HL-60/S4 treated with phorbol 12-myristate 13-acetate at 8.2 ng/mL for 4 days and 3 days (cell line): ENCODE measurements around the gene CORO2A.
"Not testable (repeated sequence)": the region's sequence is repeated elsewhere in the genome, so short reads cannot be mapped to it uniquely, and the experiment has no call there.

Source experiments
- in situ Hi-C: fragments of 300-500 bp; cut with MboI; formaldehyde crosslinking; loops from 2 replicates; pipeline ENCODE4 v1.15.0; 2022; ENCODE audit warnings: low sequenced_read_pairs

Gene CORO2A

DNA sequence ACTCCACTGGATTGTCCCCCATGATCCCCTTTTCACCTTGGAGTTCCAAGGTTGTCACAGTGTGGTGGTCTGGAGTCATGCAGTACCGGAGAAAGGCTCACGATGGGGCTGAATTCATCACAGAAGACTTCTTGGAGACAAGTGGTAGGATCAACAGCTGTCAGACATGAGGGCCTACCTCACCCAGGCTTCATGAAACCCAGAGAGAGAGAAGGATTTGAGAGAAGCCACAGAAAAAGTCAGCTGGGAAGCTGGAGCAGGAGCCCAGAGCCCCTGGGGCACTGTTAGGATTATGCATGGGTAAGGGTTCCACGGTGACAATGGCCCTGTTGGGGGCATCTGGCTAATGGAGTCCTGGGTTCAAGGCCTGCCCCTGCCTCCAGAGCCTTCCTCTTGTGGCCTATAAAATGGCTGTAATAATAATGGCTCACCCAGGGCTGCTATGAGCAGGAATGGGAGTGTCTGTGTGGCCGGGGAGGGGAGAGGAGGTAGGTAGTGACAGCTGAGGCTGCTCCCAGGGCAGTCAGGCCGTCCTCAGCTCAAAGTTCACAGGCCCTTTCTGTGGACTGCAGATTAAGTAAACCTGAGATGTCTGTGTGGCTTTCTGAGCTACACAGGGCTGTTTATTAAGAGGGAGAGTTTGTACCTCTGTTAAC lies 74.3 kb downstream of the CORO2A start:
- in situ Hi-C loops: no loop called here

DNA sequence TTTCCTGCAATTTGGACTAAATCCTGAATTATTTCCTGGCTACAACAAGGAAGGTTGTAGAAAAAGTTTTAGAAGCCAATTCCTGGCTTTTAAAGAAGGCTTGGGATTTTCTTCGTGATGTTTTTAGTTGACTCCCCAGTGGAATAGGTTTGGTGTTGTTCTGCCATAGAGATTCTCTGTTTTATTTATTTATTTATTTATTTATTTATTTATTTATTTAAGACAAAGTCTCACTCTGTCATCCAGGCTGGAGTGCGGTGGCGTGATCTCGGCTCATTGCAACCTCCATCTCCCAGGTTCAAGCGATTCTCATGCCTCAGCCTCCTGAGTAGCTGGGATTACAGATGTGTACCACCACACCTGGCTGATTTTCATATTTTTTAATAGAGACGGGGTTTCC lies 75.3 kb downstream of the CORO2A start:
- in situ Hi-C loops: not testable (repeated sequence)

DNA sequence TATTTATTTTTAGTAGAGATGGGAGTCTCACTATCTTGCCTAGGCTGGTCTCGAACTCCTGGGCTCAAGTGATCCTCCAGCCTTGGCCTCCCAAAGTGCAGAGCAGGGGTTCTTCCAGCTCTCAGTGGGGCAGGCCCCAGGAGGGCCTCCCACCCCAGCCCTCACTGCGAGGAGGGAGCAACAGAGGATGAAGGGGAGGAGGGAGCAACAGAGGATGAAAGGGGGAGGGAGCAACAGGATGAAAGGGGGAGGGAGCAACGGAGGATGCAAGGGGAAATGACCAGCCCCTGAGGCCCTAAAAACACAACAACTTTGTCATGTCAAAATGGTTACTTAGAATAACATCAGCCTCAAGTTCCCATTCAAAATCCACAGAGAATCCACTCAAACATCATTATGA lies 83.4 kb downstream of the CORO2A start:
- in situ Hi-C loops: no loop called here

DNA sequence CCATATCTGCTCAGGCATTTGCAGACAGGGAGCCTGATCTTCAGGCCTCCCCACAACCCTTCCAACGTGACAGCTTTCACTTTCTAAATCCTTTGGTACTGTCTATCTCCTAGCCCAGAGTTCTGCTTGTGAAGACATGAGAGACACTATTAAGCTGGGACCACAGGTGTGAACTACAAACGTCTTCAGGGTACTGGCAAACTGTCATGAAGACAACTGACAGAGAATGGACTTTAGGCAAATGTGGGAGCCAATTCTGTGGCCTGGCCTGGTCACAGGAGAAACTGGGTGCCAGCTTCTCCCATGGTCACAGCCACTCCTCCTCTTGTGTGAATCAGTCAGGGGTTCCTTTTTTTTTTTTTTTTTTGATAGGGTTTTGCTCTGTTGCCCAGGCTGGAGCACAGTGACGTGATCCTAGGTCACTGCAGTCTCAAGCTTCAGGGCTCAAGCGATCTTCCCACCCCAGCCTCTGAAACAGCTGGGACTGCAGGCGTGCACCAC lies 83.9 kb downstream of the CORO2A start:
- in situ Hi-C loops: no loop called here

DNA sequence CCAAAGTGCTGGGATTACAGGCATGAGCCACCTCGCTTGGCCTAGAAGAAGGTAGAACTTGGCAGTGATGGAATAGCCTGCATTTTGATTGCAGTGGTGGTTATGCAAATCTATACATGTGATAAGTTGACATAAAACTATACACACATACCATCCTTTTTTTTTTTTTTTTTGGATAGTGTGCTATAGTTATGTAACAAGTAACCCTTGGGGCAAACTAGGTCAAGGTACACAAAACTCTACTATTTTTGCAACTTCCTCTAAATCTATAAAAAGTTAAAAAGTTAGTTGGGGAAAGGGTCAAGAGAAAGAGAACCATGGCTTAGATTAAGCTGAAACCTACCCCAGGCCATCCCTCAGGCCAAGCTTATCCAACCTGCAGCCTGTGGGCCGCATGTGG lies 84.5 kb downstream of the CORO2A start:
- in situ Hi-C loops: no loop called here

DNA sequence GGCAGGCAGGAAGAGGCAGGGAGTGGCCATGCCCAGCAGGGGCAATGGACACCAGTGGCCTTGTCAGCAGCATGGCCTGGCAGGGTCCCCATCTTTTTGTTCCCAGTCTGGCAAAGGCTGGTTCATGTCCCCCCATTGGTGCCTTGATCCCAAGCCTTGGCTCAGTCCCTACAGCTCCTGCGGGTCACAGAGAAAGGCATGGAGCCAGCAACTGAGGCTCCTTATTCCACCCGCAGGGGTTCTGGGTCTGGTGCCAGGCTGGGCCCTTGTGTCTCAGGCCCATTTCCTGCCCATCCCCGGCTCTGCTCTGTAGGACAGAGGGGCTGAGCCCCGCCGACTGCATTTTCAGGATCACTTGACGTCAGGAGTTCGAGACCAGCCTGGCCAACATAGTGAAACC lies 87.4 kb downstream of the CORO2A start:
- in situ Hi-C loops: no loop called here

DNA sequence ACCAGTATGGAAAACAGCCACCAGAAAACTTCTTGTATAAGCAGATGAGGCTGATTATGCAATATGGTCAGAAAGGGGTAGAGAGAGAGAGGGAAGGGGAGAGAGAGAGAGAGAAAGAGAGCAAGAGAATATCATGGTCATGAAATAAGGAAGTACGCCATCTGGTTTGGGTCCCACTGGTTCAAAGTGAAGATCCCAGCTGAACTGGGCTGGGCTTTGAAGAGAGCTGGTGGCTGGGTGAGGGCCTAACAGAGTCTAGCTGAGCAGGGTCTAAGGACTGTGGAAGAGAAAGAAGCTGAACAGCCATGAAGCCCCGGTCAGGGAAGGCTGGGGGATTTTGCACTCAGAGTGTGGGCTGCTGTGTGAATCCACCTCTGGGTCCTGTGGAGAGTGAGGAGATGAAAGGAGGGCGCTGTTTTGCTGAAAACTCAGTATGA lies 88.0 kb downstream of the CORO2A start:
- in situ Hi-C loops: no loop called here

DNA sequence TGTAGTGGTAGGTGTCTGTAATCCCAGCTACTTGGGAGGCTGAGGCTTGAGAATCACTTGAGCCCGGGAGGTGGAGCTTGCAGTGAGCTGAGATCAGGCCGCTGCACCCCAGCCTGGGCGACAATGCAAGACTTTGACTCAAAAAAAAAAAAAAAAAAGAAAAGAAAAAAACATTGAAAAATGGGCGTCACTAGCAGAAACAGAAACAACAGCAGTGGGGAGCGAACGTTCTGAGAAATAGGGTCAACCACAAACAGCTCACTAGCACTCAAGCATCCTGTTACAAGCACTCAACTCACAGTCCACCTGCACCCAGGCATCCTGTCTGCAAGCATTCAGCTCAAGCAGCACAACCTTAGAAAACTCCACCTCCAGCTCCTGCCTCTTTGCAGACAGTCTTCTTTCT lies 90.6 kb downstream of the CORO2A start:
- in situ Hi-C loops: no loop called here

DNA sequence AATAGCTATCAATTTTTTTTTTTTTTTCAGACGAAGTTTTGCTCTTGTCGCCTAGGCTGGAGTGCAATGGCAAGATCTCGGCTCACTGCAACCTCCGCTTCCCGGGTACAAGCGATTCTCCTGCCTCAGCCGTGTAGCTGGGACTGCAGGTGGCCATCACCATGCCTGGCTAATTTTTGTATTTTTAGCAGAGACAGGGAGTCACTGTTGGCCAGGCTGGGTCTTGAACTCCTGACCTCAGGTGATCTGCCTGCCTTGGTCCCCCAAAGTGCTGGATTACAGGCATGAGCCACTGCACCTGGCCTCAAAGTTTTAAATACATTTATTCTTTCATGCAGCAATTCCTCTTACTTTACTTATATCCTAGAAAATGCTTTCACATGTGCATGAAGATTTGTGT lies 91.0 kb downstream of the CORO2A start:
- in situ Hi-C loops: no loop called here

DNA sequence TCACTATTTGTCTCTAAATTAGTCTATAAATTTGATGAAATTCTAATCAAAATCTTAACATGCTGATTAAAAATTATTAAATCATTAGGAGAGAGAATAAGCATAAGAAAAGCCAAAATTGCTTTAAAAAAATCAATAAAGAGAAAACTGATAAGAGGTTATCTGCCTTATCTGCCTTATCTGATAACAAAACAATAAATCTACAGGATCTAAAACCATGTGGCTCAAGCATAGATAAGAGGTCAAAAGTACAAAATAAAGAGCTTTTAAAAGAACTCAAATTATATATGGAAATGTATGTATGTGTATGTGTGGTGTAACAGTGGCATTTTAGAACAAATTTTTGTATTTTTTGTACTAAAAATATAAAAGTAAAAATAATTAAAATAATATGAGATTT lies 92.0 kb downstream of the CORO2A start:
- in situ Hi-C loops: no loop called here

DNA sequence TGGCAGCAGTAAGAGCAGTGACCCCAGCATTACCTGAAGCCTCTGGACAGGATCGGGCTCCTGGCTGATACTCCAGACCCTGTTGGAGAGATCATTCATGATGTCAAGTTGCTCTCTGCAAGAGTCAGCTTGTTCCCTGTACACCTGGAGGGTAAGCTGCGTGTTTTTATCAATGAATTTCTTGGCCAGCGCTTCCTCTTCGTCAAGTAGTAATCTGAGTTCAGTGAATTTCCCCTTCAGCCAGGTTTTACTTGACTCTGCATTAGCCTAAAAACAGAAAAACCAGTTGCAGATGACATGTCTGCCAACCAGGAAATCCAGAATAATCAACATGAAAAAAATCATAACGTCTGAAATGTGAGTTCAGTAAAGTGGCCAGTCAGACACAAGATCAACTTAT lies 92.5 kb downstream of the CORO2A start:
- in situ Hi-C loops: no loop called here

DNA sequence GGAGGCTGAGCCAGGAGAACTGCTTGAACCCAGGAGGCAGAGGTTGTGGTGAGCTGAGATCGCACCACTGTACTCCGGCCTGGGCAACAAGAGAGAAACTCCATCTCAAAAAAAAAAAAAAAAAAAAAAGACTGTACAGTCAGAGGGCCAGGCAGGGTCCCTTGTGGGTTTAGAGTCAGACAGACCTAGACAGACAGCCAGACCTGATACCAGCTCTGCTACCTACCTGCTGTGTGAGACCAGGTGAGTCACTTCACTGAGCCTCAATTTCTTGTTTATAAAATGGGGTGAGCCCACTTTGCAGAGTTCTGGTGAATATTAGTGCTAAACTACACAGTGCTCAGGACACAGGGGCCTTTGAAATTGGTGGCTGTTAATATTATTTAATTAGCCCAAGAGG lies 93.1 kb downstream of the CORO2A start:
- in situ Hi-C loops: no loop called here

DNA sequence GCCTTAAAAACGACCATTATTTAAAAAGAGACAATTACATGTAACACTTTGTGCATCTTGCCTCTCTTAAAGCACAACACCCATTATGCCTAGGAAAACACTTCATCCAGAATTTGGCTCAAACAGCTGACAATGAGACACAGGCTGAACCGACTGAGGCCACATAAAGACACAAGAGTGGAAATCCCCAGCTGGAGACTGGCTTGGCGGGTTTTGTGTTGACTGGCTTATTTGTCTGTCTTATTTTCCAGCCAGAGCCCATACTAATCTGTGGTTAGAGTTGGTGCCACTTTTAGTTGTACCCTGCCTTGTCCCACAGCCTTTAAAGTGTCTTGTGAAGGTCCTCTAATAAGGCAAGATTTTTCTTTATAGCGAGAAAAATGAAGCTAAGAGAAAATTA lies 94.6 kb downstream of the CORO2A start:
- in situ Hi-C loops: no loop called here

DNA sequence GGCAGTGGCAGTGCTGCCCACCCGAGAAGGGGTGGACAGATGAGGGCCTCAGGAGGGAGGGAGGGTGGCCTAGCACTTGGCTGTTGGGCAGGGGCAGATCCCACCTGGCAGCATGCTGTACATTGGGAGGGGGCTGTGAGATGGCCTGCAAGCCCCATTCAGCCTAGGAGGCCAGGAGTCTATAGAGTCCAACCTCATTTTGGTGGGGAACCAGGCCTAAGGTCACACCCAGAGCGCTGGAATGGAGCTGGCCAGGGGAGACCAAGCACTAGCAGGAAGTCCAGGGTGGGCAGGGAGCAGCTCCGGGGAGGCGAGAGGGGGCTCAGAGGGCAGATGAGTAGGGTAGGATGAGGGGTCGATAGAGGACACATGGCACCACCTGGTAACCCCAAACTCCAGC lies 96.3 kb downstream of the CORO2A start:
- in situ Hi-C loops: no loop called here

DNA sequence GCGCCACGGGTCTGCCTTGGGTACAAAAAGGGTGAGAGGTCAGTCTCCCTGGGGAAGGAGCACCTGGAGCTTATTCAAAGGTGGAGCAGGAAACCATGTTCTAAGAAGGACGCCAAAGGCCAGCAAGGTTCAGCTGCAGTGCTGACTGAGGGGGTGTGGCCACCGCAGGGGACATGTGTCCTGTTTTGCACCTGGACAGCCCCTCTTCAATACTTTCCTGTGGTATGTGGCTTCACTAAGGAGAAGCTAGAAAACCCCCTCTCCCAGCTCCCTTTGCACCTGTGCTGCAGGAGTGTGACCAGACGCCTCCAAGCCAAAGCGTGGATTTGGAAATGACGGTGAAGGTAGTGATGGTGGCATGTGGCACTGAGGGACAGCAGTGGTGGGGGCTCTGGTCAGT lies 97.0 kb downstream of the CORO2A start:
- in situ Hi-C loops: no loop called here

DNA sequence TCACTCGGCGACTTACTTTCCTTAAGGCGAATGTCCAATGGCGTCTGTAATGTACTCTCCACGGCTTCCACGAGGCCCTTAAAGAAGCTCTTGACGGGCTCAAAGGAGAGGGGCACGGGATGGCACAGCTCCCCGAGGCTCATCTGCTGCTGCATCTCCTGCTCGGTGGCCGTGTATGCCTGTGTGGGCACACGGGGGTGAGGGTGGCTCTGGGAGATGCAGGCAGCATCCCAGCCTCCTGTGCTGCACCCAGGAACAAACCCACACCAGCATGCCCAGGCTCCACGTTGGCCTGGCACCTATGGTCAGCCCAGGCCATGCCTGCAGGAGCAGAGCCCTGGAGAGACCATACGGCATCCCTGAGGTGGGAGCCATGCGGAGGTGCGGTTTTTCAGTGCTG lies 97.6 kb downstream of the CORO2A start:
- in situ Hi-C loops: no loop called here

DNA sequence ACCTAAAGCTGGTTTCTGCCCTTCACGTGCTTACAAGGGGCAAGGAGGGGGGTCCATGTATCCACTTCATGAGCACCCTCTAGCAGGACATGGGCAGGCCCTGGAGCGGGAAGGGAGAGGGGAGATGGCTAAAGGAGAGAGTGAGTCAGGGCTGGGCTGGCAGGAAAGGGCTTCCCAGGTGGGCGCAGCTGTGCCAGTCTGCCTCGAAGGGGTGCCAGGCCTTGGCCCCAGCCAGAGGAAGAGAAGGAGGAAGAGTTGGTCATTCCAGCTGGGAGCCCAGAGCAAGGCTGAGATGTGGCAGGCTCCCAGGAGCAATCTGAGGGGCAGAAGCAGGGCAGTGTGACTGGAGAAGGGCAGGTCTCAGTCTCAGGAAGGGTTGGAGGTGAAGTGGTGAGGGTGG lies 98.1 kb downstream of the CORO2A start:
- in situ Hi-C loops: no loop called here

DNA sequence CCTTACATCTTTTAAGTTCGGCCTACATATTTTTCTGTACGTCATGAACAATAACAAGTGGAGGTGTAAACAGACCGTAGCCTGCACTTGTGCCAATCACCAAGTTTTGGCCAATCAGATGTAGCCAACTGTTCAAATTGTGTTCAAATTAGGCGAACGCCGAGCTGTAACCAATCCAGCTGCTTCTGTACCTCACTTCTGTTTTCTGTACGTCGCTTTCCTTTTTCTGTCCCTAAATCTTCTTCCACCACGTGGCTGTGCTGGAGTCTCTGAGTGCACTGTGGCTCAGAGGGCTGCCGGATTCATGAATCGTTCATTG lies 99.9 kb downstream of the CORO2A start:
- in situ Hi-C loops: no loop called here

DNA sequence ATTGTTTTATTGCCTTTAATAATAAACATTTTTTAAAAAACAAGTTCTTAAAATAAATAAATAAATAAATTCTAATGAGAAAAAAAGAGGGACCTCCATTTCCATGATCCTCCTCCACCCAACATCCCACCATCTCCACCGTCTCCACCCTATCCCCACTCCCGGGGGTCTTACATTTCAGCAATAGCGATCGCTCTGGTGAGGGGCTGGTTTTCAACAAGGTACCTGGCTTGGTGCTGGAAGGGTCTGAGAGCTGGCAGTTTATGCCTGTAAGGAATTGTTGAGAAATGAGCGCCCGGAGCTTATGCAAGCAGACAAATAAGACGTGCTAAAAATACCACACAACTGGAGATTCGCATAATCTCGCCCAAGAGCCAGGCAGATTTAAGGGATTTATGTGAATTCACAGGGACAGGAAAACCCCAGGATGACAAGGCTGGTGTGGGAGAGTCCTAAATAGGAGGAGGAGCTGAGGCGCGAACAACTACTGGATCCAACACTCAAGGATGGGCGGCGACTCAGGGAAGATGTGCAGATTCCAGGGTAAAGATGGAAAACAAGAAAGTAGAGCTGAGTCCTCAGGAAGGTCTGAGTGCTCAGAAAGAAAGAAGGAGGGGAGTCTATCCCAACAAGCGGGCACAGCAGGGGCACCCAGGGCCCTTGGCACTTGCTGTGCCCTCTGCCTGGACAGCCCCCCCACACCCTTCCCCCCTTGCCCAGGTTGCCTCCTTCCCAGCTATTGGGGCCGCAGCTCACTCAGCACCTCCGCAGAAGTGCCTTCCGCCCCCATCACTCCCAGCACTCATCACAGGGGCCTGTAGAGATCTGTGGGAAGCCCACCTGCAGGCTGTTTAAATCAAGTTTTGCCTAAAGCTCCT lies 100.5 kb downstream of the CORO2A start:
- in situ Hi-C loops: no loop called here

DNA sequence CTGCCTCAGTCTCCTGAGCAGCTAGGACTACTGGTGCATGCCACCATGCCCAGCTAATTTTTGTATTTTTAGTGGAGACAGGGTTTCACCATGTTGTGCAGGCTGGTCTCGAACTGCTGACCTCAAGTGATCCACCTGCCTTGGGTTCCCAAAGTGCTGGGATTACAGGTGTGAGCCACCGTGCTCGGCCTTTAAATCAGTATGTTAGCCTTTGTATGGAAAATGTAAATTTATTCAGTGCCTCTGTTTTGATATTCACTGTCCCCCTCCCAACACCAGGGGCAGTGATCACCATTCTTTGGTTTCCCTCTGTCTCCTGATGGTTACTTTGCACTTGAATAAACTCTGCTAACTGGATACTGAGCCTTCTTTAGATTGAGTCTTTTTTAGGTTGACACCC lies 101.8 kb downstream of the CORO2A start:
- in situ Hi-C loops: not testable (repeated sequence)

DNA sequence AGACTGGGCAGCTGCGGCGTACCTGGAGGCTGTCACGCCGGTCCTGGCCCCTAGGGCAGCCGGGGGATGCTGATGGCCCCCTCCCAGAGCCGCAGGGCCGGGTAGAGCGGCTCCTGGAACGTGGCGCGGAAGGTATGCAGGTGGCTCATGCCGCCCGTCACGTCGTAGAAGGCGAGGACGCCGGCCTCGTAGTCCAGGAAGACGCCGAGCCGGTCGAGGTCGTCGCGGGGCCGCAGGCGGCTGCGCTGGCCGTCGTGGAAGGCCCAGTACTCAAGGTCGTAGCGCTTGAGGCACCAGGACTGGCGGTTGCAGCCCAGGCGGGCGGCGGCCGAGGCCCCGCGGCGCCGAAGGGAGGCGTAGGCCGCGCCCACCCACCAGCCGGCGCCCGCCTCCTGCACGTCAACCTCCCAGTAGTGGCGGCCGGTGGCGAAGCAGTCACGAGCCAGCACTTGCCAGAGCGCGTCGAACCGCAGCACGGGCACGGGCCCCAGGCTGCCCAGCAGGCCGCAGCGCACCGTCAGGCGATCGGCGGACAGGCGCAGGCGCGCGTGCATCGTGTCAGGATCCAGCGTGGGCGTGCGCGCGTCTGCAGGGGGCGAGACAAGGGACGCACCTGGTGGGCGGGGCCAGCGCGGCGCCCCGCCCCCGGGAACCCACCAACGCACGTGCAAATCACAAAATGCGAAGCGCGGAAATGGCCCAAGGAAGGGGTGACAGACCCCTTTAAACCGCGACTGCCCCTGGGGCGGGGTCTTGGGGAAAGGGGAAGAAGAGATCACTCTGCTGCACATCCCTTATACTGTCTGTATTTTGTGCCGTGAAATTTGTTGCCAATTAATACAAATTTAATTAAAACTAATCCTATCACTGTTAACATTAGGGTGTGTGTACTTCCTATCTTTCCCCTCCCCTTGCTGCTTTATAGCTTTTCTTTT lies 104.8 kb downstream of the CORO2A start:
- in situ Hi-C loops: no loop called here
